Mammary epithelial cell (primary cell): ENCODE data around the gene LHPP.

ENCODE experiments used
- EZH2 ChIP-seq: IDR thresholded peaks from 2 replicates; pipeline ENCODE4 v1.6.1; 2012; ENCODE audit warnings: low read length, inconsistent platforms, borderline replicate concordance
- TF ChIP-seq, protein P1 (sequence below), 2 donors: IDR thresholded peaks in 1 of 2; conservative IDR thresholded peaks in 1 of 2; 2 replicates each; pipeline ENCODE4 v1.5.1; 2011 to 2012; ENCODE audit warnings: inconsistent platforms in 2 of 2, low read length in 2 of 2, mild to moderate bottlenecking in 2 of 2, control low read depth in 1 of 2, low read depth in 1 of 2; ENCODE audit not compliant: insufficient read depth in 1 of 2; ENCODE audit errors: extremely low read depth in 1 of 2

DNA sequence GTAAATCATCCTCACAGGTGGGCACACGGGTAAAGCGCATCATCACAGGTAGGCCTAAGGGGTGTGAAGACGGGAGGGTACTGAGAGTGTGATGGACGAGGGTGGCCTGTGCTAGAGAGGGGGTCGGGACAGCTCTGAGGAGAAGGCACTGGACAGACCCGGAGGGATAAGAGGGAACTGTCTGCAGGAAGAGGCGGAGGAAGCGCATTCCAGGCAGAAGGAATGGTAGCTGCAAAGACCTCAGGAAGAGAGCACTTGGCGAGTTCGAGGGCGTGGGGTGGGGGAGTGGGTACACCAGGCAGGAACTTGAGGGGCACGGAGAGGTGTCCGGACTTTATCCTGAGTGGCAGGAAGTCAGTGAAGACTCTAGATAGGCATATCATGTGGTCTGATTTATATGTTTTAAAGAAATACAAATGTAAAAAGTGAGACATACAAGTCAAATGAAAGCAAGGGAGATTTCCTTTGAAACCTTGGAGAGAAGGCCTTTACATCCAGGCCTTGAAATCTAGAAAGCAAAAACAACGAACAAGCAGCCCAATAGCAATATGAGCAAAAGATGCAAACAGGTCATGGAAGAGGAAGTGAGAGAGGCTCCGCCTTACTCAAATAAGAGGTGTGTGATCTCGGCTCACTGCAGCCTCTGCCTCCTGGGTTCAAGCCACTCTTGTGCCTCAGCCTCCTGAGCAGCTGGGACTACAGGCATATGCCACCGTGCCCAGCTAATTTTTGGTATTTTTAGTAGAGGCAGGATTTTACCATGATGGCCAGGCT lies 3.6 kb downstream of the LHPP start:
- TF ChIP-seq, protein P1, sequence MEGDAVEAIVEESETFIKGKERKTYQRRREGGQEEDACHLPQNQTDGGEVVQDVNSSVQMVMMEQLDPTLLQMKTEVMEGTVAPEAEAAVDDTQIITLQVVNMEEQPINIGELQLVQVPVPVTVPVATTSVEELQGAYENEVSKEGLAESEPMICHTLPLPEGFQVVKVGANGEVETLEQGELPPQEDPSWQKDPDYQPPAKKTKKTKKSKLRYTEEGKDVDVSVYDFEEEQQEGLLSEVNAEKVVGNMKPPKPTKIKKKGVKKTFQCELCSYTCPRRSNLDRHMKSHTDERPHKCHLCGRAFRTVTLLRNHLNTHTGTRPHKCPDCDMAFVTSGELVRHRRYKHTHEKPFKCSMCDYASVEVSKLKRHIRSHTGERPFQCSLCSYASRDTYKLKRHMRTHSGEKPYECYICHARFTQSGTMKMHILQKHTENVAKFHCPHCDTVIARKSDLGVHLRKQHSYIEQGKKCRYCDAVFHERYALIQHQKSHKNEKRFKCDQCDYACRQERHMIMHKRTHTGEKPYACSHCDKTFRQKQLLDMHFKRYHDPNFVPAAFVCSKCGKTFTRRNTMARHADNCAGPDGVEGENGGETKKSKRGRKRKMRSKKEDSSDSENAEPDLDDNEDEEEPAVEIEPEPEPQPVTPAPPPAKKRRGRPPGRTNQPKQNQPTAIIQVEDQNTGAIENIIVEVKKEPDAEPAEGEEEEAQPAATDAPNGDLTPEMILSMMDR (conservative IDR thresholded peaks at IDR 0.05 in 1 of 2, IDR thresholded peaks at IDR 0.05 in 1 of 2; ENCODE audit: extremely low read depth in 1 of 2, insufficient read depth in 1 of 2, low read depth in 1 of 2, low read length in 2 of 2), result no peak
- no peak for TF ChIP-seq EZH2
